GM23338 (cell line): ENCODE data around the gene CRKL. TPM values are rescaled to one million over a fixed set of nuclear protein-coding genes. Genes with fewer than 3 reads are reported as not detected.

Experiments used
- ATAC-seq: fragments of 200-7000 bp; cut with Tn5 transposase; 3 replicates; pipeline ENCODE4 v1.9.1; 2020
- DNase-seq: peaks from one replicate; pipeline ENCODE4 v3.0.0-alpha.2; 2015; ENCODE audit warnings: low spot score
- H2AFZ ChIP-seq: fragments of 200-600 bp; sonication (generic); 2 replicates; pipeline ENCODE4 v1.8.0; 2016; ENCODE audit warnings: antibody characterized with exemption, mild to moderate bottlenecking, moderate library complexity
- H3F3A ChIP-seq: fragments of 200-600 bp; sonication (generic); replicated peaks from 2 replicates; pipeline ENCODE4 v1.8.0; 2017; ENCODE audit warnings: antibody characterized with exemption, mixed run types, low read depth
- H3K27ac ChIP-seq: fragments of 200-600 bp; sonication (generic); 2 replicates; pipeline ENCODE4 v1.6.1; 2016; ENCODE audit warnings: low read depth
- H3K27me3 ChIP-seq: fragments of 200-600 bp; sonication (generic); 2 replicates; pipeline ENCODE4 v1.8.0; 2016; ENCODE audit warnings: mild to moderate bottlenecking, mixed run types, moderate library complexity; ENCODE audit not compliant: insufficient read depth
- H3K36me3 ChIP-seq: fragments of 200-600 bp; sonication (generic); 2 replicates; pipeline ENCODE4 v1.8.0; 2016; ENCODE audit warnings: mild to moderate bottlenecking; ENCODE audit not compliant: insufficient read depth
- H3K4me1 ChIP-seq: fragments of 200-600 bp; sonication (generic); 2 replicates; pipeline ENCODE4 v1.8.0; 2016; ENCODE audit warnings: mild to moderate bottlenecking, moderate library complexity; ENCODE audit not compliant: insufficient read depth
- H3K4me2 ChIP-seq: fragments of 200-600 bp; sonication (generic); 2 replicates; pipeline ENCODE4 v1.7.1; 2017; ENCODE audit warnings: mixed run types
- H3K4me3 ChIP-seq: fragments of 200-600 bp; sonication (generic); 2 replicates; pipeline ENCODE4 v1.6.1; 2016; ENCODE audit warnings: mixed run types
- H3K79me2 ChIP-seq: fragments of 200-600 bp; sonication (generic); replicated peaks from 2 replicates; pipeline ENCODE4 v1.8.0; 2017; ENCODE audit warnings: mild to moderate bottlenecking; ENCODE audit not compliant: insufficient read depth
- H3K9me2 ChIP-seq: fragments of 200-600 bp; sonication (generic); 2 replicates; pipeline ENCODE4 v1.8.0; 2017; ENCODE audit not compliant: insufficient read depth
- H4K20me1 ChIP-seq: fragments of 200-600 bp; sonication (generic); replicated peaks from 2 replicates; pipeline ENCODE4 v1.8.0; 2017; ENCODE audit warnings: mild to moderate bottlenecking; ENCODE audit not compliant: insufficient read depth
- H3K27ac Mint-ChIP-seq: 2 replicates; pipeline ENCODE4 v1.8.0; 2020; ENCODE audit warnings: inconsistent platforms, mild to moderate bottlenecking, moderate library complexity, mixed read lengths
- H3K27me3 Mint-ChIP-seq: 3 replicates; pipeline ENCODE4 v1.8.0; 2022; ENCODE audit warnings: low read depth, mild to moderate bottlenecking, moderate library complexity, mixed read lengths, inconsistent platforms; ENCODE audit not compliant: insufficient read depth, poor library complexity
- H3K36me3 Mint-ChIP-seq: 3 replicates; pipeline ENCODE4 v1.8.0; 2021; ENCODE audit warnings: low read depth, mild to moderate bottlenecking, inconsistent platforms, moderate library complexity, mixed read lengths
- H3K4me1 Mint-ChIP-seq: 3 replicates; pipeline ENCODE4 v1.8.0; 2020; ENCODE audit warnings: mild to moderate bottlenecking, inconsistent platforms, mixed read lengths
- H3K4me3 Mint-ChIP-seq: 3 replicates; pipeline ENCODE4 v1.8.0; 2021; ENCODE audit warnings: moderate library complexity, mild to moderate bottlenecking, inconsistent platforms, mixed read lengths
- H3K9me3 Mint-ChIP-seq: 3 replicates; pipeline ENCODE4 v1.8.0; 2020; ENCODE audit warnings: moderate library complexity, mild to moderate bottlenecking, inconsistent platforms, mixed read lengths
- CREB1 ChIP-seq: fragments of 250-450 bp; sonication (Bioruptor Pico); IDR thresholded peaks from 2 replicates; pipeline ENCODE4 v1.5.0; 2020; ENCODE audit warnings: low read depth, mild to moderate bottlenecking, moderate library complexity
- CTCF ChIP-seq, 2 experiments: fragments of 200-600 bp in 1 of 2; sonication (generic) in 1 of 2; conservative IDR thresholded peaks; 2 replicates each; pipeline versions ENCODE4 v1.5.1 to v1.6.1; 2016 to 2017; ENCODE audit warnings: antibody characterized with exemption in 2 of 2, low read depth in 2 of 2, mild to moderate bottlenecking in 2 of 2, moderate library complexity in 1 of 2
- ETS1 ChIP-seq: IDR thresholded peaks from 2 replicates; pipeline ENCODE4 v1.6.1; 2016; ENCODE audit warnings: antibody characterized with exemption
- EZH2 ChIP-seq: fragments of 200-600 bp; sonication (generic); IDR thresholded peaks from one replicate; pipeline ENCODE4 v1.8.0; 2017; ENCODE audit warnings: antibody characterized with exemption, mild to moderate bottlenecking, low read depth; ENCODE audit not compliant: unreplicated experiment
- EZH2phosphoT487 ChIP-seq: fragments of 200-600 bp; sonication (generic); IDR thresholded peaks from one replicate; pipeline ENCODE4 v1.8.1; 2018; ENCODE audit warnings: antibody characterized with exemption; ENCODE audit not compliant: unreplicated experiment
- JUNB ChIP-seq: IDR thresholded peaks from one replicate; pipeline ENCODE4 v1.6.1; 2016; ENCODE audit warnings: antibody characterized with exemption; ENCODE audit not compliant: unreplicated experiment
- NANOG ChIP-seq: IDR thresholded peaks from 2 replicates; pipeline ENCODE4 v1.6.1; 2016; ENCODE audit warnings: antibody characterized with exemption, borderline replicate concordance
- POLR2AphosphoS5 ChIP-seq: IDR thresholded peaks from 2 replicates; pipeline ENCODE4 v1.6.1; 2016; ENCODE audit warnings: antibody characterized with exemption, low read depth
- ZNF114 ChIP-seq: fragments of 250-450 bp; sonication (Bioruptor Pico); IDR thresholded peaks from 2 replicates; pipeline ENCODE4 v1.5.0; 2020; ENCODE audit warnings: mild to moderate bottlenecking, moderate library complexity
- ZNF462 ChIP-seq: fragments of 250-450 bp; sonication (Bioruptor Pico); IDR thresholded peaks from 2 replicates; pipeline ENCODE4 v1.5.0; 2020; ENCODE audit warnings: mild to moderate bottlenecking, moderate library complexity
- polyA plus RNA-seq: library from polyadenylated mRNA; unstranded; fragments of >200 nt; fragmentation: Nextera tagmentation; extraction: Ambion mirVana; gene quantifications from 2 replicates; pipeline ENCODE4 v1.2.1, GENCODE V29; 2016
- total RNA-seq: library from RNA; depleted of rRNA; stranded (reverse); fragments of >200 nt; shearing (Covaris generic); gene quantifications from 2 replicates; pipeline ENCODE4 v1.2.3, GENCODE V29; 2014

CRKL gene
- total and polyA plus RNA-seq, 2 experiments from 2014 or later = 39.5 to 104 TPM

GRCh38 chr22:20985720-20986119 lies 68.5 kb downstream of the CRKL start (continued):
- TF ChIP-seq ZNF462 (CRISPR knock-in tag) (no peak), EZH2 (no peak), EZH2phosphoT487 (no peak), ZNF114 (CRISPR knock-in tag) (no peak), NANOG (no peak), POLR2AphosphoS5 (no peak), CTCF (conservative IDR thresholded peaks at IDR 0.05; ENCODE audit: low read depth in 2 of 2) (no peak), CREB1 (CRISPR knock-in tag) (no peak)

- Histone ChIP-seq H2AFZ (no peak overlapping the region), H3F3A (no peaks in the 10 kb centered on the region), H3K27ac (no peak overlapping the region), H3K9me2 (no peaks in the 10 kb centered on the region), H3K36me3 (no peaks in the 10 kb centered on the region), H3K4me2 (no peak overlapping the region), H3K4me1 (peaks cover 3% of the 10 kb centered on the region; the same call in 1 of the 2 replicates), H3K79me2 (no peaks in the 10 kb centered on the region), H3K27me3 (no peaks in the 10 kb centered on the region), H4K20me1 (no peaks in the 10 kb centered on the region), H3K4me3 (no peak overlapping the region)
- ATAC-seq (no peak), DNase-seq (no peak)
- Mint-ChIP-seq H3K4me1 (peaks cover 3% of the 10 kb centered on the region), H3K27ac (no peak overlapping the region), H3K36me3 (peaks cover 6% of the 10 kb centered on the region; the same call in 1 of the 3 replicates), H3K9me3 (no peaks in the 10 kb centered on the region), H3K27me3 (peaks cover 9% of the 10 kb centered on the region), H3K4me3 (no peak overlapping the region)
- TF ChIP-seq CREB1 (CRISPR knock-in tag) (no peak), JUNB (no peak), NANOG (no peak), POLR2AphosphoS5 (no peak), ZNF114 (CRISPR knock-in tag) (no peak), ETS1 (no peak), EZH2phosphoT487 (no peak), EZH2 (no peak), CTCF (conservative IDR thresholded peaks at IDR 0.05; ENCODE audit: low read depth in 2 of 2) (no peak)
Measured at GRCh38 chr22:20986365-20986764, 69.2 kb downstream of the CRKL start.
